MM.1S (cell line): Measurements from ENCODE around the gene MAGIX.

Experiments used
- EZH2 ChIP-seq: fragments of 300-600 bp; sonication (generic); optimal IDR thresholded peaks from 2 replicates; pipeline ENCODE3; 2017; ENCODE audit warnings: low read depth, mild to moderate bottlenecking, antibody characterized with exemption, low read length, mixed read lengths
- EZH2phosphoT487 ChIP-seq: fragments of 300-600 bp; sonication (generic); IDR thresholded peaks from 2 replicates; pipeline ENCODE4 v1.6.1; 2018; ENCODE audit warnings: antibody characterized with exemption, low read length
- TF ChIP-seq, protein P1 (sequence below): fragments of 300-600 bp; sonication (generic); IDR thresholded peaks from 2 replicates; pipeline ENCODE4 v1.5.1; 2016; ENCODE audit warnings: antibody characterized with exemption, low read length, mixed read lengths

DNA sequence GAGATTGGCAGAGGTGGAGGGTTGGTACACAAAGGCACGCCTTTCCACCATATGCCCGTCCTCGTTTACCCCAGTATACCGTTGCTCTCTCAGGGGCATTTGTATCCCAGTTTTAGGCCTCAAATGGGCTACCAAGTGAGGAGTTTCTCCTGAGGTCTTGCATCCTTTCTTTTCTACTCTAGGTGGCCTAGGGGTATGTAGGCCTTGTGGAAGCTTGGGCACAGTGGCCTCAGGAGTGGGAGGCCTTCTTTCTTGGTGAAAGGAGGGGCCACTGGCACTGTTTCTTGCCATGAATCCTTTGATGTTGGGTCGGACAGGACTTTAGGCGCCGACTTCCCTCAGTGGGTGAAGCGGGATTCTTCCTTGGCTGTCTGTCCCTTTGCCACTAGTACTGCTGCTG is 15.3 kb upstream of the MAGIX start:
- TF ChIP-seq EZH2phosphoT487 (no peak), EZH2 (no peak)
- TF ChIP-seq, protein P1, sequence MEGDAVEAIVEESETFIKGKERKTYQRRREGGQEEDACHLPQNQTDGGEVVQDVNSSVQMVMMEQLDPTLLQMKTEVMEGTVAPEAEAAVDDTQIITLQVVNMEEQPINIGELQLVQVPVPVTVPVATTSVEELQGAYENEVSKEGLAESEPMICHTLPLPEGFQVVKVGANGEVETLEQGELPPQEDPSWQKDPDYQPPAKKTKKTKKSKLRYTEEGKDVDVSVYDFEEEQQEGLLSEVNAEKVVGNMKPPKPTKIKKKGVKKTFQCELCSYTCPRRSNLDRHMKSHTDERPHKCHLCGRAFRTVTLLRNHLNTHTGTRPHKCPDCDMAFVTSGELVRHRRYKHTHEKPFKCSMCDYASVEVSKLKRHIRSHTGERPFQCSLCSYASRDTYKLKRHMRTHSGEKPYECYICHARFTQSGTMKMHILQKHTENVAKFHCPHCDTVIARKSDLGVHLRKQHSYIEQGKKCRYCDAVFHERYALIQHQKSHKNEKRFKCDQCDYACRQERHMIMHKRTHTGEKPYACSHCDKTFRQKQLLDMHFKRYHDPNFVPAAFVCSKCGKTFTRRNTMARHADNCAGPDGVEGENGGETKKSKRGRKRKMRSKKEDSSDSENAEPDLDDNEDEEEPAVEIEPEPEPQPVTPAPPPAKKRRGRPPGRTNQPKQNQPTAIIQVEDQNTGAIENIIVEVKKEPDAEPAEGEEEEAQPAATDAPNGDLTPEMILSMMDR = no peak
